ENCODE measurements around the gene CIAO2B.
"Not testable (repeated sequence)": the region's sequence is repeated elsewhere in the genome, so short reads cannot be mapped to it uniquely, and the experiment has no call there.

CIAO2B gene

GRCh38 chr16:66934138-66934838 lies at the start of gene CIAO2B:
Gene CIAO2B (minus strand): TSS chr16:66934402. CDS start chr16:66934364, 38 bp downstream.
- peak; percentile 62 for DNase-seq

- no peak for DNase-seq
These were observed 48.8 kb upstream of the CIAO2B start for GRCh38 chr16:66983033-66983432.

DNA sequence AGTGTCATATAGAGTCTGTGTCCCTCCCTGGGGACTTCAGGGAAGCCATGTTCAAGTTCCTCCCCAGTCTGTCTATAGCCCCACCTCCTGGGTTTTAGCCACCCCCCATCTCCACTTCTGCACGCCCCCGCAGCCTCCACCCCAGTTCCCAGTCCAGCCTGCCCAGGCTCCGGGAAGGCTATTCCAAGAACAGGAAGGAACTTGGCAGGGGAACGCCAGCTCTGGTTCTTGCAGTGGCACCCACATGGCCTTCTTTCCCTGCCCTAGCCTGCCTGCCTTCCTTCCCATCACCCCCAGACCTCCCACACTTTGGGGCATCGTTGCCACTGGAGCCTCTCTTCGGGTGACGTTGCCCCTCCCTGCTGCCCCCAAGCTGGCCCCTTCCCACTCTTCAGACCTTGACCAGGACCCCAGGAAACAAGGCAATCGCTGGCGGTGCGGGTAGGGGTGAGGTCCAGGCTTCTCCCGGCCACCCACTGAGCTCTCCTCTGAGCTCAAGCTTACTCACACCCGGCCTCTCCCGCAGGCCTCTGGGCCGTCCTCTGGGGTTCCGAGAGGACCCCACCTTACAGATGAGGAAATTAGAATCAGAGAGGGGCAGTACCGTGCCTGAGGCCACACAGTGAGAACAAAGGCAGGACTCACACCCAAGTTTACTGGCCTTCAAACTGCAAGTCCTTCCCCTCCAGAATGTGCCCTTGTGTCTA lies 45.0 kb upstream of the CIAO2B start:
- no peak for DNase-seq

DNA sequence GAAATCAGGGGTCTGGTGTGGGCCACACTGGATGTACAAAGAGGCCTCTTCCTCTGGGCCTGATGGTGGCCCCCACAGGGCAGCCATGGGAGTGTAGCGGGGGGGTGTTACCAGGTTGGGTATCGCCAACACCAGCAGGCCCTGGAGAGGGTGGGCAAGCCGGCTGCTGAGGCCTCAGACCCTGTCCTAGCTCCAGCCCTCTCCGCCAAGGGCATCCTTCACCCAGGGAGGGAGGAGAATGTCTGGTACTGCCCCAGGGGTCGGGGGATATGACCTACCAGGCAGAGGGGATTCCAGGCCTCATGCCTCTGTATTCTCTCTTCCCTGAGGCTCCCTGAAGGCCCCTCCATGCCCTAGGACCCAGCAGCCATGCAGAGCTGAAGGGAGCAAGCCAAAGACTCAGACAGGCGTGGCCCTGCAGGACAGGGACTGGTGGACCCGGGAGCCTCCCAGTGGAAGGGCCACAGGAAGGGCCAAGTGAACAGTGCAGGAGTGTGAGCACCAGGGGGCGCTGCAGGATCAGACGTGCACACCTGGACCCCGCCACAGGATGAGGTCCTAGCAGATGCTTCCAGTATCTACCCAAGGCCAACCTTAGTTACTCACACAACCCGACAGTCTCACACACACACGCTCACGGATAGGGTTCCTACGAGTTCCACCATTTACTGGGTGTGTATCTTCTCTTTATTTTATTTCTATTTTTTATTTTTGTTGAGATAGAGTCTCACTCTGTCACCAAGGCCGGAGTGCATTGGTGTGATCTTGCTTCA lies 43.3 kb upstream of the CIAO2B start:
- peak; percentile 46 for DNase-seq

DNA sequence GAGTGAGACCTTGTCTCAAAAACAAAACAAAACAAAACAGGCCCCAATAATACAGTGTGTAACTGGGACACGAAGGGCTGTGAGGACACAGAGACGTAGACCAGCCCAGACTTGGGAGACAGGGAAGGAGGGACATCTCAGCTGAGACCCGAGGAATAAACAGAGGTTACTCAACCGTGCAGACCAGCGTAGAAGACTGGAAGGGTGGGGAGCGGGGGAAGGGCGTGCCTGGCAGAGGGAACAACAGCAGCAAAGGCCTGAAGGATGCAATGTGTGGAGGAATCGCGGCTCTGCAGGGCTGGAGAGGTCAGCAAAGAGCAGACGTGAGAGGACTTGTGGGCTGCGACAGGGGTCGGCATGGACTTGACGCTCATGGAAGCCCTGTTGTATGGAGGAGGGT lies 42.5 kb upstream of the CIAO2B start:
- no peak for DNase-seq

DNA sequence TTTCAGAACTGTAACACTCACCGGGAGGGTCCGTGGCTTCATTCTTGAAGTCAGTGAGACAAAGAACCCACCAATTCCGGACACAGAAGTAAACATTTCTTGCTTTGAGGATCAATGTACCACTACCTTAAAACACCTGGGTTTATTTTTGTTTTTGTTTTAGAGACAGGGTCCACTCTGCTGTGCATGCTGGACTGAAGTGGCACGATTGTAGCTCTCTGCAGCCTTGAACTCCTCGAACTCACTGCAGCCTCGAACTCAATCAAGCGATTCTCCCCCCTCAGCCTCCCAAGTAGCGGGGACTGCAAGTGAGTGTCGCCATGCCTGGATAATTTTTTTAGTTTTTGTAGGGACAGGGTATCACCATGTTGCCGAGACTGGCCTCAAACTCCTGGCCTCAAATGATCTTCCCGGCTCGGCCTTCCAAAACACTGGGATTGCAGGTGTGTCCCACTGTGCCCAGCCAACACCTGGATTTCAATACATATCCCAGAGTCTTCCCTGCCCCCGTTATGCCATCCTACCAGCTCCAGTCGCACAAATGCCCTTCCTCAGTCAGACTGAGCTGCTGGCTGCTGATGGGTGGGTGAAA lies 41.2 kb upstream of the CIAO2B start:
- no peak for DNase-seq

- DNase-seq: not testable (repeated sequence)
These were observed 40.7 kb upstream of the CIAO2B start for GRCh38 chr16:66974932-66975246.

GRCh38 chr16:66974156-66974931 lies 40.1 kb upstream of the CIAO2B start:
- DNase-seq: not testable (repeated sequence)

GRCh38 chr16:66973716-66974115 lies 39.5 kb upstream of the CIAO2B start:
- DNase-seq: no peak

- no peak for DNase-seq
These were observed 38.8 kb upstream of the CIAO2B start for GRCh38 chr16:66972983-66973382.

DNA sequence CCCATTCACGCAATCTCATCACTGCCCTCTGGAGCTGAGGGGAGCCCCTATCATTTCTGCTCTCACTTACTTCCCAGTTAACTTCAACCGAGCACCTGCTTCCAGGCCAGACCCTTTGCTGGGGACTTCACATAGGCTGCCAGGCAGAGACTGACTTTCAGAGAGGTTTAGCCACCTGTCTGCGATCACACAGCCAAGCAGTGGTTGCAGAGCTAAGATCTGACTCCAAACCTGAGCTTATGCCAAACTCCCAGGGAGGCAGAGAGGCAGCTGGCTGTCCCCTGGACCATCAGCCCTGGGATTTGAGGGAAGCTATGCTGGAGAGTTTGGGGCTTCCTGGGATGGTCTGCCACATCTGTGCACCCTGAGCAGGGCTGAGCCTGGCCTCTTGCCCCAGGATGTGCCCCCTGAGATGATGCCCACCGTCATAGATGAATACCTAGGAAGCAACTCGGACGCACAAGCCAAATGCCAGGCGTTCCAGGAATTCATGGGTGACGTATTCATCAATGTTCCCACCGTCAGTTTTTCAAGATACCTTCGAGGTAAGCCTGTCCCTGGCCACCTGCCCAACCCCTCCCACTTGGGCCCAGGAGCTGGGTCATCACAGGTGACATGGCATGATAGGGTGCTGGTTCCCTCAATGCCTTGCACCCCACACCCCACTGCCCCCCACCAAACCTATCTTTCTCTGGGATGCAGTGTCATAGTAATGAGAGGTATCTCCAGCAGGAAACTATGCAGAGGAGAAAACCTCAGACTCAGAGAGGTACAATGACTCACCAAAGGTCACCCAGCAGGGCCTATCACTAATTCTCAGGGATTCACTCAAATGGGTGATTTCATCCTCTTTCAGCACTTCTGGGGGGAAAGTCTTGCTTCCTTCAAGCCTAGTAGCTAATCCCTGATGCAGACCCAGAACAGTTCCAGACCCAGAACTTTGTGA lies 36.8 kb upstream of the CIAO2B start:
- no peak for DNase-seq

DNA sequence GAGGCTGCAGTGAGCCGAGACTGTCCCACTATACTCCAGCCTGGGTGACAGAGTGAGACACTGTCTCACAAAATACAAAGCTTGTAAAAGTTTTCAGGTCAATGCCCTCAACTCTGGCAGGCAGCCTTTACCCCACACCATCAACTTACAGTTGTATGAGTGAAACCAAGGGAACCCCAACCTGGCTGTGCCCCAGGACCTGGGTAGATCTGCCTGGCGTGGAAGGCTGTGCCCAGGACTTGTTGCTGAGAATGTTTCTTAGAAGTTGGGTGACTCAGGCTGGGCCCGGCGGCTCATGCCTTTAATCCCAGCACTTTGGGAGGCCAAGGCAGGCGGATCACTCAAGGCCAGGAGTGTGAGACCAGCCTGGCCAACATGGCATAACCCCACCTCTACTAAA lies 34.6 kb upstream of the CIAO2B start:
- DNase-seq: no peak

GRCh38 chr16:66964049-66964448 lies 29.8 kb upstream of the CIAO2B start:
- DNase-seq: no peak

DNA sequence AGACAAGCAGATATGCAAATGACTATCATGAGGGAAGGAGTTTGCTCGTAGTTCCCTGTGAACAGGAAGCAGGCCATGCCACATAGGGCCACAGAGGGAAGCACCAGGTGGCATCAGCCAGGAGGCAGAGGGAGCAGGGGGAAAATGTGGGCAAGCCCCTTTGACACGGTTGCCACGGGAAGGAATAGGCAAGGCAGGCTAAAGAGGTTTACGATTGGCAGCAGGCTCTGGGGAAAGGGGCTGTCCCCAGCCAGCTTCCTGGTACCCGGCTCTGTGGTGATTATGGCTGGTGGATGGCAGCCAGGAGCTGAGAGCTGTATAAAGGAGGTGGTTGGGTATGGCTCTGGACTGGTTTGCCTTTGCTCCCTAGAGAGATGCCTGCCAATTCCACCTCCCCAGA lies 27.7 kb upstream of the CIAO2B start:
- no peak for DNase-seq

DNA sequence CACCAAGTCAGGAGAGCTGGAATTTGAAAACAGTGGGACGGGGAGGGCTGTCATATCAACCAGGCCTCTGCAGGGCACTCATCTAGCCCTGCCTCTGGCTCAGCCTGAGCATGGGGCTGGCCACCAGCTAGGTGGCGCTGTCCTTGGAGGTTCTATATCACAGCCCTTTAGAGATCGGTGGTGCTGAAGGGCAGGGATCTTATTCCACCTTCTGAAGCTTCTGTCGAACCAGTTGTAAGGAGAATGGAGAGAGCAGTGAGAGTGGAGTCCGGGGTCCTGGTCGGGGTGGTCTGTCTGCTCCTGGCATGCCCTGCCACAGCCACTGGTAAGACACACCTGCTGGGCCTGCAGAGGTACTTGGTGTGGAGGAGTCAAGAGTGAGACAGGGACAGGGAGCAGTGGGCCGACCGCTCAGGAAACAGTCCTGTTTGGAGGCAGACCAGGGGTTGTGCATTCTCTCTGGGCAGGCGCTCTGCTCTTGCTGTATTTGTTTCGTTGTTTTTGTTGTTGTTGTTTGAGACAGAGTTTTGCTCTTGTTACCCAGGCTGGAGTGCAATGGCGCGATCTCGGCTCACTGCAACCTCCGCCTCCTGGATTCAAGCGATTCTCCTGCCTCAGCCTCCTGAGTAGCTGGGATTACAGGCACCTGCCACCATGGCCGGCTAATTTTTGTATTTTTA lies 27.0 kb upstream of the CIAO2B start, which contains the start of gene CES3:
TSS of gene CES3 (plus strand) at position 202 of the 680 bp plus-strand sequence. CDS start at position 244, 42 bp downstream.
- peak; percentile 68 for DNase-seq

DNA sequence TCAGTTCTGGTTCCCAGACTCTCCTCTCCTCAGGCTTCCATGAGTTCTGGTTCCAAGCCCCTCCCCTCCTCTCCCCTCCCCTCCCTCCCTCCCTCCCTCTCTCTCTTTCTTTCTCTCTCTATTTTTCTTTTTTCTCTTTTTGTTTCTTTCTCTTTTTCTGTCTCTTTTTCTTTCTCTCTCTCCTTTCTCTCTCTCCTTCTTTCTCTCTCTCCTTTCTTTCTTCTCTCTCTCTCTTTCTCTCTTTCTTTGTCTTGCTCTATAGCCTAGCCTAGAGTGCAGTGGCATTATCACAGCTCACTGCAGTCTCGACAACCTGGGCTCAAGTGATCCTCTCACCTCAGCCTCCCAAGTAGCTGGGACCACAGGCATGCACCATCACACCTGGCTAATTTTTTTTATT lies 26.1 kb upstream of the CIAO2B start:
- no peak for DNase-seq

- DNase-seq: no peak
These were observed 25.5 kb upstream of the CIAO2B start for GRCh38 chr16:66959704-66960161.

DNA sequence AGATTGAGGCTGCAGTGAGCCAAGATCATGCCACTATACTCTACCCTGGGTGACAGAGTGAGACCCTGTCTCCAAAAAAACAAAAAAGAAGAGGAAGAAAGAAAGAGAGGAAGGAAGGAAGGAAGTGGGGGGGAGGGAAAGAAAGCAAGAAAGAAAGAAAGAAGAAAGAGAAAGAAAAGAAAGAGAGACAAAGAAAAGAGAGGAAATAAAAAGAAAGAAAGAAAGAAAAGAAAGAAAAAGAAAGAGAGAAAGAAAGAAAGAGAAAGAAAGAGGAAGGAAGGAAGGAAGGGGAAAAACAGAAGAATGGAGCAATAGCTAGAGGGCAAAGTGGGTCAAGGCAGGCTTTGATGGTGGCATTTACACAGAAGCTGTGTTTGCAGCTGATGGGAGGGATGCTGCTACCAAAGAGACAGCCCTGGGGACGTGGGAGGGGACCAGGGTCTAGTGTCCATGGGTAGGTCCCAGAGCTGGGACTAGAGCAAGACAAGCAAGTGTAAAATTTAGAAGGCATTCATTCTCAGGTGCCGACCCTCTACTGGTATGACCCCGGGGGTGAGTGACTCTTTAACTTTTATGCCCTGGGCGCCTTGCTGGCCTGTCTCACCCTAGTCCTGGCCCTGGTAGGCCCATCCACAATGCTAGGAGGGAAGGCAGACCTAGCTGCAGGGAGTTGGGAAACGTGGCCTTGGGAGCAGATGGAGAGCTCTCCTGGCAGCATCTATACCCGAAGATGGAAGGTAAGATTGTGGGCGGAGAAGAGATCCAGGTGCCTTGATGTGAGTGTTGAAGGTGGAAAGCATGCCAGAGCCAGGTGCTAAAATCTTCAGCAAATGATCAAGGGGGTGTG lies 24.9 kb upstream of the CIAO2B start:
- DNase-seq: no peak

- not testable (repeated sequence) for DNase-seq
These were observed 21.9 kb upstream of the CIAO2B start for GRCh38 chr16:66956154-66956457.
